Putamen (tissue), 1 donor: Measurements from ENCODE around the gene IDH3G.

Source experiments
- DNase-seq: peaks from one replicate; pipeline ENCODE4 v3.0.0-alpha.2; 2016; ENCODE audit warnings: low spot score

The IDH3G gene

DNA sequence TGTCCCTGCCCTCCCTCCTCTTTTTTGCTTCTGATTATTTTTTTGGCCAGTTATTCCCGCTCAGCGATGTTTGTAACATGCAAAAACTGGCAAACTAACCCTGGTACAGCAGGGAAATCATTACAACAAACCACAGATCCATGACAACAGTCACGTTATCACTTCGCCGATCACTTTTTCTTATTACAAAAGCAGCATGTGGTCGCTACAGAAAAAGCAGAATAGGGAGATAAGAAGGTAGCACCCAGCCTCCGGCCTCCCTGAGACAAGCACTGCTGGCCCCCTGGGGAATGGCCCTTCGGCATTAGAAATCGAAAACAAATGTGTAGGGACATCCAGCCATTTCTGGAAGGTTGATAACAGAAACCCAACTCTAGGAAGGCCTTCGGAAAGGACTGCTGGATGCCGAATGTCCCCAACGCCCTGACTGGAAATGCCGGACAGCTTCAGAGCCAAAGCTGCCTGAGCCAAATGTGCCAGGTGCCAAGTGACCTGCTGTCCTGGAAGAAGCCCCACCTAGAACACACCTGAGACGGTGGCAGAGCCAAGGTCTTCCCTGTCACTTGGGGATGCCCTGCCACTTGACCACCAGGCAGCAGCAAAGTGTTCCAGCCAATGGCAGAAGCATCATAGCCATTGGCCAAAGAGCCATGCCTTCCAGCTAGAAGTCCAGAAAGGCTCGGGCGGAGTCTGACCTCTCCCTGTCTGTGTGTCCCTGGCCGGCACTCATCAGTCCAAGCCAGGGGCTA lies 2.9 kb downstream of the IDH3G start:
- DNase-seq = no peak

DNA sequence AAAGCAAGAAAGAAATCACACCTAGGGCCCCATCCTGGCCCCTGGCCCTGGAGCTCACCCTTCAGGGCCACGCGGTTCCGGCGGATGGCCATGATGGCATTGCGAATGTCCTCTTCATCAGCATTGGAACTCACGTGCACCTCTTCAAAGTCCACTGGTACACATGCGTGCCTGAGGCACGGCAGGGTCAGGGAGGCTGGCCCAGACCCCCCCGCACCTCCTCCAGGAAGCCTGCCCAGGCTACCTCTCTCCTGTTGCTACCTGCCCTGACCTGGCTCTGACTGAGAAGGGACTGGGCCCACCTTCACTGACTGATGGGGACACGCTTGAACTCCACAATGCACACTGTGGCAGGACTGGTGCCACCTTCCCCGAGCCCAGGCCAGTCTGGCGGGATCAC lies 4.5 kb downstream of the IDH3G start:
- DNase-seq = no peak

DNA sequence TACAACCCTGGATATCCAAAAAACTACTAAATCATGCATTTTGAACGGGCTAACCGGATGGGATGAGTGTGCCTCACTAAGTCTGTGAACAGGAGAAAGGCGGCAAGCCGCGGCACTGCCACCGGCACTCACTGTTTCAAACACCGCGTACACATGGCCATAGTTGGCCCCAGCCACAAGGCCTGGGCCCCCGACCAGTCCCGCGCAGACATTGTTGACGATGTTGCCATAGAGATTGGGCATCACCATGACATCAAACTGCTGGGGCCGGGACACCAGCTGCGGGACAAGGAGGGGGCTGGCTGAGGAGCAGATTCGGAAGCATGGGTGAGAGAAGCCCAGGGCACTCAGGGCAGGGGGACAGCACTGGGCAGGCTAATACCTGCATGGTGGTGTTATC lies 7.5 kb downstream of the IDH3G start:
- DNase-seq = no peak

DNA sequence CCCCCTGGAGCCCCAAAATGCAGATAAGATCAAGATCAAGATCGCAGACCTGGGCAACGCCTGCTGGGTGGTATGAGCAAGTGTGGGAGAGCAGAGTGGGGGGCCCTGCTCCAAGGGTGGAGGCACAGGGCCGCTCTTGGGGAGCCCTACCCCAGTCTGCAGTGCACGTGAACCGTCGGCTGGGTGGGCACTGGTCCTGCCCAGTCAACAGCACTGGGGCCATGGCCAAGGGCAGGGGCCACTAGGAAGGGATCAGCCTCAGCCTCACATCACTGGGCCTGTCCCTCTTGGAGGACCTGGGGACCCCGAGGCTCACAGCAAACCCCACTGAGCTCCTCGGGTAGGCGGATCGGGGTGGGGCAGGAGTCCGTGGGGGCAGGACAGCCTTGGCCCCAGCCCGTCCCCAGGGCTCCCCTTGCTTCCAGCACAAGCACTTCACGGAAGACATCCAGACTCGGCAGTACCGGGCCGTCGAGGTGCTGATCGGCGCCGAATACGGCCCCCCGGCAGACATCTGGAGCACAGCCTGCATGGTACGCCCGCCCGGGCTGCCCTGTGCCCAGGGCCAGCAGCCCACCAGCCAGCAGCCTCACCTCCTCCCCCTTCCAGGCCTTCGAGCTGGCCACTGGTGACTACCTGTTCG lies 9.7 kb downstream of the IDH3G start:
- DNase-seq = no peak

DNA sequence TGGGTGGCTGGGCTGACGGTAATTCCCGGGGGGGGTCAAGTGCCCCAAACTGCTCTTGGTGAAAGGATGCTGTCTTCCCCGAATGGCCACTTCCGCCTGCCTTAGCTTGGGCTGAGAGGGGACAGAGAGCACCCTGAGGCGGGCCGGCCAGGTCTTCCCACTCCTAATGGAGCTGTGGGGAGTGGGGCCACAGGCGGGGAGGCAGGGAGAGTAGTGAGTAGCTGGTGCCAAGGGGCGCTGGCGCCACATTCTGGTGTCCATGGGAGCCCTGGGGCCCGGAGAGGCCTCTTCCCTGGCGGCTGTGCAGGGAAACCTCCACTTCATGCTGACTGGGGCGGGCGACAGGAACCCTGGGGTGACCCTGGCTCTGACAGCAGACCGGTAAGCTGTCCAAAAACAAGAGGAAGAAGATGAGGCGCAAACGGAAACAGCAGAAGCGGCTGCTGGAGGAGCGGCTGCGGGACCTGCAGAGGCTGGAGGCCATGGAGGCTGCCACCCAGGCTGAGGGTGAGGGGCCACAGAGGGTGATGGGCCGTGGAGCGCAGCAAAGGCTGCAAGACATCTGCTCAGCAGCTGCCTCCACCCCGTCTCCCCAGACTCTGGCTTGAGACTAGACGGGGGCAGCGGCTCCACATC lies 10.7 kb downstream of the IDH3G start:
- DNase-seq = no peak

DNA sequence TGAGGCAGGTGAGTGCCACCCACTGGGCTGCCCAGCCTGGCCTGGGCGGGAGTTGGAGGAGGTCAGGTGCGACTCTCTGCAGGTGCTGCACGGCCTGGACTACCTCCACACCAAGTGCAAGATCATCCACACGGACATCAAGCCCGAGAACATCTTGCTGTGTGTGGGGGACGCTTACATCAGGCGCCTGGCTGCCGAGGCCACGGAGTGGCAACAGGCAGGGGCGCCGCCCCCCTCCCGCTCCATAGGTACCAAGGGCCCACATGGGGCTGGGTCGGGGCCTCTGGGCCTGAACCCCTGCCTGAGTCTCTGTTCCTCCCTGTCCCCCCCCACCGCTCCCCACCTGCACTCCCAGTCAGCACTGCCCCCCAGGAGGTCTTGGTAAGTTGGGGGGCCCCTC lies 11.3 kb downstream of the IDH3G start:
- no peak for DNase-seq

DNA sequence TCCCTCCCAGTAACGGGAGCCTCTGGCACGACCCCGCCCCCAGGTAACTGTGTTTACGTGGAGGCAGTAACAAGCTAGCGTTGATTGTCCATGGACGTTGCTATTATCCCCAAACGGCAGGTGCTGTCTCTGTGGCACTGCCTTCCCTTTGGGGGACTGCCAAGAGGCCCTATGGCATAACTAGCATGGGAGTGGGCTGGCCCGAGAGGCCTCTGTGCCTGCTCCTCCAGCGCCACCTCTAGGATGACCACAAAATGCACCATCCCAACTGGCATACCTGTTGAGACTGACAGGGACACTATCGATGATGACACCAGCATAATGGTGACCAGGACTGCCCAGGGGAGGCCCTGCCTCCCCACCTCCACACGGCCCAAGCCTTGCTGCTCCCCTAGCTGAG lies 11.9 kb downstream of the IDH3G start:
- no peak for DNase-seq

DNA sequence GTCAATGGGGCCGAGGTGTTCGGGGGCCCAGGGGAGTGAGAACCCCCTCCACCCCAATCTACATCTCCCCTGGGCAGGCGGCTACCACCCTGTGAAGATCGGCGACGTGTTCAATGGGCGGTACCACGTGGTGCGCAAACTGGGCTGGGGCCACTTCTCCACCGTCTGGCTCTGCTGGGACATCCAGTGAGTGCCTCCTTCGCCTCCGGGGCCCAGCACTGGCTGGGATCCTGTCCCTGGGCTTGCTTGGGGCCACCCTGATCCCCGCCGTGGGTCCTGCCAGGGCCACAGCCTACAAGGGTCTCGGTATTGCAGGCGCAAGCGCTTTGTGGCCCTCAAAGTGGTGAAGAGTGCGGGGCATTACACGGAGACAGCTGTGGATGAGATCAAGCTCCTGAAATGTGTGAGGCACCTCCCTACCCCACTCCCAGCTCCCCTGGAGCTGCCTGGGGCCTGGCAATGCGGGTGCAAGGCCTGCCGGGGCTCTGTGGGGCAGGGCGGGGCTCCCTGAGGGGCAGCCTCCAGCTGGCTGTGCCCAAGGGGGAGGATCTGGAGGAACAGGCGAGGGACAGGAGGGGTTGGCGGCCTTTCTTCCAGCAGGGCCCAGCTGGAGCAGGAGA lies 12.6 kb downstream of the IDH3G start:
- DNase-seq = no peak

DNA sequence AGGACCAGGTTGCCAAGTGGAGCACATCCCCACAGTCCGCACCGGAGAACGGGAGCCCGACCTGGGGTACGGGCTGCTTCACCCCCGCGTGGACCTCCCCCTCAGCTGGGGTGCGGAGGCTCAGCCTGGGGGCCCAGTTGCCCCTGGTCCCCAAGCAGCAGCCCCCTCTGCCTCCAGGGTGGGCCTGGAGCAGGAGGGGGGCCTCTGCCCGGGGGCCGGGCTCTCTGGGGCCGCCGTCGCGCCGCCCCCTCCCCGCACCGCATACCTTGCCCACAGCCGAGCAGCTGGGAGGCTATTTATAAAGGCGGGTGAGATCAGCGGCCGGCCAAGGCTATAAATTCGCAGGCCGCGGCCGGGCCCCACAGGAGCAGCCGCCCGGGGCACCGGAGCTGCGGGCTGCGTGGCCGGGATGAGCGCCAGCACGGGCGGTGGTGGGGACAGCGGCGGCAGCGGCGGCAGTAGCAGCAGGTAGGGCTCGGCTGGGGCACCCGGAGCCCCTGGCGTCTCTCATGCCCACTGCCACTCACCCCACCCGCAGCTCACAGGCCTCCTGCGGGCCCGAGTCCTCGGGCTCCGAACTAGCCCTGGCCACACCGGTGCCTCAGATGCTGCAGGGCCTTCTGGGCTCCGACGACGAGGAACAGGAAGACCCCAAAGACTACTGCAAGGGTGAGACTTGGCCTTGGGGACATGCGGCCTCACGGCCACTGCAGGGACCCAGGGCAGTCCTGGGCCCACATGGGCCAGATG lies 13.3 kb downstream of the IDH3G start, which contains the start of gene SRPK3:
SRPK3 (plus strand) TSS at position 364 of the 750 bp plus-strand sequence; CDS start at position 410, 46 bp downstream.
- no peak for DNase-seq

- no peak for DNase-seq
Measured at GRCh38 chrX:153779891-153780677, 14.1 kb downstream of the IDH3G start.

GRCh38 chrX:153778684-153779101 lies 15.5 kb downstream of the IDH3G start:
- no peak for DNase-seq

- no peak for DNase-seq
Measured at GRCh38 chrX:153778181-153778580, 16.0 kb downstream of the IDH3G start.

DNA sequence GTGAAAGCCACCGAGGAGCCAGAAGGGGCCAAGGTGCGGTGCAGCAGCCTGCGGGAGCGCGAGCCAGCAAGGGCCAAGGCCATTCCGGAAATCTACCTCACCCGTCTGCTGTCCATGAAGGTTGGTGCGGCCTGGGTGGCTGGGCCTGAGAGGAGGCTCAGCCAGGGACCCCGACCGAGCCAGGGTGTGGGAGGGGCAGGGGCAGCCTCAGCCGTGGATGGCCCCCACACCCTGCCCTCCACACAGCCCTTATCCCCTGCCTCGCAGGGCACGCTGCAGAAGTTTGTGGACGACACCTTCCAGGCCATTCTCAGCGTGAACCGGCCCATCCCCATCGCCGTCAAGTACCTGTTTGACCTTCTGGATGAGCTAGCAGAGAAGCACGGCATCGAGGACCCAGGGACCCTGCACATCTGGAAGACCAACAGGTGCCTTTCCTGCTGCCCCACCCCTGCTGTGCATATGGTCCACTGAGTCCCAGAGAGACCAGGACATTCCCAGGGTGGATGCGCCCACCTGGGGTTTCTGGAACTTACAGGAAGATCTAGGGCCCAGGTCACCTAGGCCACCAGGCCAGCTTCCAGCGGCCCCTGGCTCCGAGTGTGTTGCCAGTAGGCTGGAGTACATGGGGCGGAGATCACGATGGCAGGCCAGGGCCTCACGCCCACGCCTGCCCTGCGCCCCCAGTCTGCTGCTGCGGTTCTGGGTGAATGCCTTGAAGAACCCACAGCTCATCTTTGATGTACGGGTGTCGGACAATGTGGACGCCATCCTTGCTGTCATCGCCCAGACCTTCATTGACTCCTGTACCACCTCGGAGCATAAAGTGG lies 16.7 kb downstream of the IDH3G start:
- DNase-seq = no peak

- no peak for DNase-seq
Measured at GRCh38 chrX:153776611-153777045, 17.5 kb downstream of the IDH3G start.

DNA sequence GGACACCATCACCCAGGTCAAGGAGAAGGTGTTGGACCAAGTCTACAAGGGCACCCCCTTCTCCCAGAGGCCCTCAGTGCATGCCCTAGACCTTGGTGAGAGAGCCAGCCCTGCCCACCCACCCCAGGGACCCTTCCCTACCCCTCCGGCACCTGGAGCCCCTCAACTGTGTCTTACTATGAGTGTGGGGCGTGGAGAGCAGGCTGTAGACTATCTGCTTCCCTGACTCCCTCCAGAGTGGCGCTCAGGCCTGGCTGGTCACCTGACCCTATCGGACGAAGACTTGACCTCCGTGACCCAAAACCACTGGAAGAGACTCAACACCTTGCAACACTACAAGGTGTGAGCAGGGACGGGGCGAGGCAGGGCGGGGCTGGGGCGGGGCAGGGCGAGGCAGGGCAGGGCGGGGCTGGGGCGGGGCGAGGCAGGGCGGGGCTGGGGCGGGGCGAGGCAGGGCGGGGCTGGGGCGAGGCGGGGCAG lies 18.0 kb downstream of the IDH3G start:
- no peak for DNase-seq

DNA sequence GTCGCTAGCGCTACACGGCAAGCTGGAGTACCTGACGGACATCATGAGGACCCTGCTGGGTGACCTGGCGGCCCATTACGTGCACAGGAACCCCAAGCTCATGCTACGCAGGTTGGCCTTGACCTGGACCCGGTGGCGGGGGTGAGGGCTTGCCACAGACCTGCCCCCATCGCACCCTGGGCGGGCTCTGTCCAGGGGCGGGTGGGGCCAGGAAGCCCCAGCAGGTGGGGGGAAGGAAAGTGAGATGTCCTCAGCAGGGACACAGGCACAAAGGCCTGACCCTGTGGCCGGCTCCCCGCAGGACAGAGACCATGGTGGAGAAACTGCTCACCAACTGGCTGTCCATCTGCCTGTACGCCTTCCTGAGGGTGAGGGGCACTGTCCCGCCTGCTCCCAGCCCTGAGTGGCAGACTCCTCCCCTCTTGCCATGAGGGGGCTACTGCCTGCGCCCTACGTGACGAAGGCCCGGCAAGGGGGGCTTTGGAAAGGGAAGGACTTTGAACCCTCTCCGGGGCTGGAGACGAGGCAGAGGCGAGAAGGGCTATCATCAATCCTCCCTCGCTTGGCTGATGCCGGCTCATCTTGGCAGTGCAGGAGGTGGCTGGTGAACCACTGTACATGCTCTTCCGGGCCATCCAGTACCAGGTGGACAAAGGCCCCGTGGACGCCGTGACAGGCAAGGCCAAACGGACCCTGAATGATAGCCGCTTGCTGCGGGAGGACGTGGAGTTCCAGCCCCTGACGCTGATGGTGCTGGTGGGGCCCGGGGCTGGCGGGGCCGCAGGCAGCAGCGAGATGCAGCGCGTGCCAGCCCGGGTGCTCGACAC lies 18.7 kb downstream of the IDH3G start:
- DNase-seq = no peak

DNA sequence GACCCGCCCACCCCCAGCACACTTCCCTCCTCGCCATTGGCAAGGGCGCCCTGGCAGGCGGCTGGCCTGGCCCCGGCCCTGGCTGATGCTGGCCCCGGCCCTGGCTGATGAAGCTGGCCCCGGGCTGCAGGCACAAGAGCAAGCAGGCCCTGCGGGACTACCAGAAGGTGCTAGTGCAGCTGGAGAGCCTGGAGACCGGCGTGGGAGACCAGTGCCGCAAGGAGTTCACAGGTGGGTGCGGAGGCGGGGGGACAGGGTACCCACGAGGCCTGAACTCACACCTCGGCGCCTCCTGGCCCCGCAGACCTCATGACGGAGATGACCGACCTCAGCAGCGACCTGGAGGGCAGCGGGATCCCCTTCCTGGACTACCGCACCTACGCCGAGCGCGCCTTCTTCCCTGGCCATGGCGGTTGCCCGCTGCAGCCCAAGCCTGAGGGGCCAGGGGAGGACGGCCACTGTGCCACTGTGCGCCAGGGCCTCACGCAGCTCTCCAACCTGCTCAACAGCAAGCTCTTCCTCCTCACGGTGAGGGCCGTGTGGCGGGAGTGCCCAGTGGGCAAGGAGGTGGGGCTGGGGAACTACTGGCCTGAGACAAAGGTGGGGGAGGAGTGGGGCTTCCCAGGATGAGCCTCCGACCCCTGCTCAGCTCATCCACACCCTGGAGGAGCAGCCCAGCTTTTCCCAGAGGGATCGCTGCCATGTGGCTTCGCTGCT lies 19.4 kb downstream of the IDH3G start:
- no peak for DNase-seq

- DNase-seq = no peak
Measured at GRCh38 chrX:153773741-153774575, 20.2 kb downstream of the IDH3G start.
